ENCODE results near the gene COX15. TPM values are rescaled to one million over a fixed set of nuclear protein-coding genes. Genes with fewer than 3 reads are reported as not detected.
A peak's percentile ranks its signal among the peaks of the same experiment; 100 is the strongest.

COX15 gene
- total RNA-seq, 6 experiments from 2014 or later, result 36.7 to 42.1 (median 38.7) TPM

- Mint-ChIP-seq H3K27ac (no peak overlapping the region; the same call in 1 of the 2 replicates), H3K9me3 (no peaks in the 10 kb centered on the region), H3K27me3 (ENCODE audit: insufficient read depth) (peaks cover 2% of the 10 kb centered on the region; the same call in 1 of the 2 replicates), H3K36me3 (ENCODE audit: low read depth) (peaks cover 48% of the 10 kb centered on the region), H3K4me1 (ENCODE audit: low read depth) (peaks cover 65% of the 10 kb centered on the region), H3K4me3 (no peak overlapping the region)
- no peak for DNase-seq
- no peak for TF ChIP-seq CTCF (IDR thresholded peaks at IDR 0.05)
Measured at GRCh38 chr10:99685597-99685967, 46.3 kb downstream of the COX15 start.

GRCh38 chr10:99682752-99683151 lies 49.2 kb downstream of the COX15 start:
- Mint-ChIP-seq H3K27me3 (ENCODE audit: insufficient read depth) (peaks cover 2% of the 10 kb centered on the region; the same call in 1 of the 2 replicates), H3K36me3 (ENCODE audit: low read depth) (peaks cover 41% of the 10 kb centered on the region), H3K4me1 (ENCODE audit: low read depth) (peaks cover 43% of the 10 kb centered on the region), H3K27ac (peak overlapping the region; percentile 3; the same call in 1 of the 2 replicates), H3K4me3 (no peak overlapping the region), H3K9me3 (no peaks in the 10 kb centered on the region)
- peak; percentile 43; the same call in 1 of the 2 replicates for TF ChIP-seq CTCF (IDR thresholded peaks at IDR 0.05)
- no peak for DNase-seq

Other genes with a start within 250 kb of the COX15 start
- not detected for gene NKX2-3, start 199.2 kb downstream of the COX15 start, total RNA-seq (2021; fragmentation: NEBNext Ultra II Directional; extraction: Animal tissue kit (Norgen Biotek cat#: 25700))
- gene SLC25A28, start 111.7 kb downstream of the COX15 start, total RNA-seq (2021; fragmentation: NEBNext Ultra II Directional; extraction: Animal tissue kit (Norgen Biotek cat#: 25700)), result 10 to 100 TPM; 18.3 to 23.9 (median 21.2) TPM
- 10 to 100 TPM; 11.1 to 17.0 (median 13.6) TPM for gene ENTPD7, start 72.6 kb downstream of the COX15 start, total RNA-seq (2021; fragmentation: NEBNext Ultra II Directional; extraction: Animal tissue kit (Norgen Biotek cat#: 25700))
- 10 to 100 TPM; 11.2 to 15.2 (median 12.4) TPM for gene CUTC, start 107 bp upstream of the COX15 start, total RNA-seq (2021; fragmentation: NEBNext Ultra II Directional; extraction: Animal tissue kit (Norgen Biotek cat#: 25700))
- gene ABCC2, start 50.5 kb upstream of the COX15 start, total RNA-seq (2021; fragmentation: NEBNext Ultra II Directional; extraction: Animal tissue kit (Norgen Biotek cat#: 25700)), result 1 to 10 TPM in 4 of 6 experiments, under 1 TPM in 2; 0.43 to 1.7 (median 1.1) TPM